DMS 273 treated with DMSO at 0.1 percent for 48 hours (cell line): Measurements from ENCODE around the gene MYO1A.
"Not testable (repeated sequence)": the region's sequence is repeated elsewhere in the genome, so short reads cannot be mapped to it uniquely, and the experiment has no call there.

Experiments used
- DNase-seq: peaks from one replicate; lab custom pipeline; 2025; lab: John Stamatoyannopoulos, UW

Gene MYO1A

GRCh38 chr12:56993346-56993745, 56.6 kb downstream of the MYO1A start:
- no peak for DNase-seq

GRCh38 chr12:56991319-56992246, 58.3 kb downstream of the MYO1A start:
- no peak for DNase-seq

- DNase-seq = no peak
Observed at GRCh38 chr12:56990648-56991318, 59.1 kb downstream of the MYO1A start.

GRCh38 chr12:56989861-56990610, 59.9 kb downstream of the MYO1A start:
- DNase-seq = no peak

DNA sequence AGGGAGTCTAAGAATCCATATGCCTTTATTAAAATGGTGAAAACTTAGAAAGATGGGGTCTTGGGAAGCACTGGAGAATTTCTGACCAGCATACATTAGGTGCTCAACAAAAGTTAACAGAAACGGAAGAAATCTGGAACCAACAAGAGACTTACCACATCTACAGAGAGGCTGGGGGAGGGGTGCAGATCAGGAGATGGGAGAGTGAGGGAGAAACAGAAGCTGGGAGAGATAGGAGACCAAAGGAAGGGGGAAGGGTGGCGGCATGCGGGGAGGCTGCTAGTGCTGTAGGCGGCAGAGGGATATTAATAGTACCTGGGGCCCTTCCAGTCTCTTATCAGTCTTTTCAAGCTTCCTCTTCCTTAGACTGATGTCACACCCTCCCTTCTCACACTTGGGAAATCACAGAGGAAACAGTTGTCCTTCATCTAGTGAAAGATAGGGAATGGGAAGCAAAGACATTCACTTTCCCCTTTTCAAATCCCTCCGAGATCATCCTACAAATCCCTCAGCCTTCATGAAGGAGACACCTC, 61.7 kb downstream of the MYO1A start:
- no peak for DNase-seq

- peak; percentile 40 for DNase-seq
Observed at GRCh38 chr12:56987551-56988053, 62.3 kb downstream of the MYO1A start.

DNA sequence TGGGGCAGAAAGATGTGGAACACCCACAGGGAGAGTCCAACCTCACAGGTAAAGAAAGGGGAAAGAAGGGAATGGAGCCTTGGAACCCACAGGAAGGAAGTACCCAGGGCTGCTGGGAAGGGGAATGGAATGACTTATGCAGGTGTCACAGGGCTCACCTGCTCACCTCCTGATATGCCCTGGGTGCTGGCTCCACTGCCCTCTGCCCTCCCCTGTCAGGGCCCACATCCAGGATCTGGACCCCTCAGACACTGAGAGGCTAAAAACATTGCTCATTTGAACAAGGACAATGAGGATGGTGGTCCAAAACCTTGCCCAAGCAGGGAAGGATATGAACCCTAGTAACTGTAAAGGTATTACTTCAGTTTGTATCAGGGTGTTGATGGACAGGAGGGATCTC, 62.9 kb downstream of the MYO1A start:
- DNase-seq = no peak

DNA sequence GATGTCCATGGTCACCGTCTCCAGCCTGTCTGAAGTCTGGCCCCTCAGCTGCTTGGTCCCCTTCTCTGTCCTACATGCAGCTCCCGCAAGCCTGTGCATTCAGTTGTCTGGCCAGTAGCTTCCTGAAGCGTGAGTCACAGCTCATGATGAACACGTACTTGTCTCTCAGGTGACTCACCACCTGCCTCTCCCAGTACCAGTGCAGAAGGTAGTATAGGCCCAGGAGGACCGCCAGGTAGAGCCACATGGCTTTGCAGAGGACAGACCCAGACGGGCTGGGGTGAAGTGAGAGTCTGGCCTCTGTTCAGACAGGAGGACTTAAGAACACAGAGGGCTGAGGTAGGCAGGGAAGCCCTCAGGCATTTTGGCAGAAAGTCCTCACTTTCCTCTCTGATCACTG, 64.2 kb downstream of the MYO1A start:
- DNase-seq = not testable (repeated sequence)

GRCh38 chr12:56983386-56983785, 66.5 kb downstream of the MYO1A start:
- no peak for DNase-seq

DNA sequence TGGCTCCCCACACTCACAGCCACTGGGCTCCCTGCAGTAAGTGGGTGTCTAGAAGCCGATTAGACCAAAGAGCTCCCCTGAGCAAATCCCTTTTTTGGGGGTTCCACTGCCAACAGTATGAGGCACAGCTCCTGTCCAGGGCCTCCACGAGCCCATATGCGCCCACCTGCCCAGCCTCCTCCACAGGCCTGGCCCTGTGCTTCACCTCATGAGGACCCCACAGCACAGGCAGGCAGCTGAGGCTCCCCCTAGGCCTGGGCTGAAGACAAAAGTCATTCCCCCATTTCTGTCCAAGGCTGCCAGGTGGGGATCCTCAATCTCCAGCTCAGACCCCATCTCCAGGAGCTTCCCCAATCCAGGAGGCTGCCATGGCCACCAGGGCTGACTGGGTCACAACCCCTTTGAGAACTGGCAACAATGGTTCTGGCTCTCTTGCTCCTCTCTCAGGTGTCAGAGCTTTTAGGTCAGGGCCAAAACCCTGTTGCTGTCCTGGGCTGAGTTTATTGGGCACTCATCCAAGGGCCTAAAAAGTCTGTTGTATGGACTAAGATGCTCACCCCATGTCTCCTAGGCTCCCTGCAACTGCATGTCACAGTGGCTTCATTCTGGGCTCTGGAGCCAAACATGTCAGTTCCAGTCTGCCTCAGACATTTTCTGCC, 67.2 kb downstream of the MYO1A start:
- DNase-seq = not testable (repeated sequence)

DNA sequence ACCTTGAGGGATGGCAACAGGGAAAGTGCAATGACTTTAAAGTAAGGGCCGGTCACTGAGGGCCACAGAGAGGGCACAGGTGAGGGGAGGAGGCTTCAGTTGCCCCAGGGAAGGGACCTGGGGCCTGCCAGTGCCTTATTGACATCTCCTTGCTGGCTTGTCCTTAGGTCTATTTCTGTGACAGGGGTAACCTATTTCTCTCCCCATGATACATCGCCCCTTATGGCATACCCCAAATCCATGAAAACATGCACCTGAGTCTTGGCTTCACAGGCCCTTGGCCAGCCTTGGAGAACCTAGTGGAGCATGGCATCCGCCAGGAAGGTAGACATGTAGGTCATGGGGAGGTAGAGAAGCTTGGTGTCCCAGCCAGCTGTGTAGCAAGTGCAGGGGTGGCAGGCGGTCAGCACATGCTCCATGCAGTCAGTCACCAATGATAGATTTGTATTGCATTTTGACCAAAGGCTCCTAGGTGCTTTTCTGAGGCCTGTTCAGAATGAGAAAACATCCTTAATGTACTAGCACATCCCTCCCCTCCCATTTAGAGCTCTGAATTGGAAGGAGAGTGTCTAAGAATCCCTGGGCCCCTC, 68.9 kb downstream of the MYO1A start:
- no peak for DNase-seq

GRCh38 chr12:56980268-56980667, 69.7 kb downstream of the MYO1A start:
- DNase-seq = no peak

DNA sequence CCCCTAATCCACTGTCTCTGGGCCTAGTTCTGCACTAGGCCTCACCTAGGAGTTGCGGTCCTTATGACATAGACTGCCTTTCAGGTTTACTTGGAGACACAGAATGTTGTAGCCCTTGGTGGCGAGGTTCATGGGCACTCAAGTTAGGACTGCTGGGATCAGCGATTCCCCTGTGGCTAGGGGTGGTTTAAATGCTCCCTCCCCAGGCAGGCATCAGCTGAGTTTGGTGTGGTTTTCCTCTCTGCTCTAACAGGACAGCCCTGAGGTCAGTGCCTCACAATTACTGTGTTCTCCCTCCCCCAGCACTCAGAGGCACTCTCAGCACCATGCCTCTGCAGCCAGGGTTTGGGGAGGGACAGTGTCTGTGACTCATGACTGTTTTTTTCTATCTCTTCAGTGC, 70.3 kb downstream of the MYO1A start:
- DNase-seq = no peak
